Mesenteric fat pad (tissue), 1 donor: Measurements from ENCODE around the gene HIP1. TPM values are rescaled to one million over a fixed set of nuclear protein-coding genes. Genes with fewer than 3 reads are reported as not detected.
"Not testable (repeated sequence)": the region's sequence is repeated elsewhere in the genome, so short reads cannot be mapped to it uniquely, and the experiment has no call there.

Source experiments
- DNase-seq: peaks from one replicate; pipeline ENCODE4 v3.0.0-alpha.2; 2020; ENCODE audit warnings: low spot score
- total RNA-seq: library from RNA; stranded (reverse); fragmentation: NEBNext Ultra II Directional; extraction: Animal tissue kit (Norgen Biotek cat#: 25700); gene quantifications from one replicate; pipeline ENCODE4 v1.2.1, GENCODE V29; 2021
- donor health status: DM: yes; HTN: yes; CAD: no.

The HIP1 gene
- total RNA-seq, 1 donor from 2014 or later: 38.4 TPM

DNA sequence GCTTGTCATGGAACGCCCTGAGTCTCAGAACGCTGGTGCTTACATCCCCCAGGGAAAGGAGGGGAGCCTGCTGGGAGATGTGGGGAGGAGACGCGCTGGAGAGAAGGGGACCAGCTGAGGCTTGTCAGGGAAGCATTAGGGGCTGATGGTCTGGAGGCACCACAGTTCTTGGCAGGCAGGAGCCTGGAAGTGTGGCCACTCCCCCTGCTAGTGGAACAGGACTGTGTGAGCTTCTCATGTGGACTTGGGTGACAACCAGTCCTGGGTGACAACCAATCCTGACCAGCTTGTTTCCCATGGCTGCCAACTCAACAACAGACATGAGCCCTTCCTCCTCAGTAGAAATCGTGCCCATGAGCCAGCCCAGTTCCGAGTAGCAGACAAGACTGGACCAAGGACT lies 158.8 kb downstream of the HIP1 start:
- no peak for DNase-seq

DNA sequence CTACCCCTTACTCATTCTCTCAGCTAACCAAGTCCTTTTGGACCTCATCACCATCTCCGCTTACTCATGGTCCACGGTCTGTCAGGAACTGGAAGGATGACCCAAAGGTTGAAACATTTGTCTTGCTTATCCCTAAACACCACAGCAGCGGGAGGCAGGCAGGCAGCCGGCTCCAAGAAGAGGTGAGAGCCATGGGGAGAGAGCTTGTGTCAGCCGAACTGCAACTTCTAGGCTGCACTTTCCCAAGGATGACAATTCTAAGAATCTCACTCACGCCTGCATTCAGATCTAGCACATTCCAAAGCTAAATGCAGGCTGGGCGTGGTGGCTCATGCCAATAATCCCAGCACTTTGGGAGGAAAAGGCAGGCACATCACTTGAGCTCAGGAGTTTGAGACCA lies 160.7 kb downstream of the HIP1 start:
- DNase-seq: no peak

DNA sequence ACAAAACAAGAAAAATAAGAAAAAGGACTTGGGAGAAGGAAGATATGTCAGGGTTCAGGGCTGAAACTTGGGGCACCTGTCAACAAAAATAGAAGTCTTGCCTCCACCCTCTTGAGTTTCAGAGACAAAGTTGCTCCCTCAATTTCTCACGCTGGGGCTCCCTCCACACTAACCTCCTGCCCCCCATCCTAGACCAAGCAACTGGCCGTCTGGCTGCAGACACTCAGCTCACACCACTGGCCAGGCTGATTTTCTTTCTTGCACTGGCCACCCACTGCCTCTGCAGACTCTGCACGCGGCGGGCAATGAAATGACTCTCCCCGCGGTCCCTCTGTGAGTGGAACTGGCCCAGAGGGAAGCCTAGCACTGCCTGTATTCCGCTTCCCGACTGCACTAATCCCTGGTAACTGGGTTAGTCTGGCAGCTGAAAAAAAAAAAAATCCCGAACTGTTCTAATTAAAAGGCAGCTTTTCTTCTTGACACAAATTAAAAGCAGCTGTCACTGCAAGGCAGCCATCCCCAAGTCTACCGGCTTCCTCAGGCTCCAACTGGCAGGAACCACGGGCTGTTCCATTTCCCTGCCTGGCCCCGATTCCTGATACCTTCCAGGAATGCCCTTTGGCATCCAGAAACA lies 163.1 kb downstream of the HIP1 start:
- DNase-seq: no peak

DNA sequence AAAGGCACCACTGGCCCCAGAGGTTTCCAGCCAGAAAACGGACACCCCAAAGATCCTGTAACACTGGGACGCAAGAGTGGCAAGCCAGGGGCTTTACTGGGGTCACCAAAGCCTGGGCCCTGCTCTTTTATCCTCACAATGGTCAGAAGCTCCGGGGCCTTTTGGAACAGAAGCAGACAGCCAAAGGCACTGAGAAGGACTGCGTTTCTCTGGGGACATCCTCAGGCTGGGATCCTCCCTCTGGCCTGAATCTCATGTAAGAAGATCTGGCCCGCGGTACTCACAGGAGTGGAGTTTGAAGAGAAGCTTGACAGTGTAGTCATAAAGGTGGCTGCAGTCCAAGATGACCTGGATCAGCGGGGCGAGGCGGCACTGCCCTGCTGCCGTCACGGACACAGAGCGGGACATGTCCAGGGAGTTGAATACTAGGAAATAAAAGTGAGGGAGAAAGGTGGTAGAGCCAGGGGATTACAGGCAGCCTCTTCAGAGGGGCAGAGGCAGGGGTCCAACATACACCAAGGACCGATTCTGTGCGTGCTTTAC lies 165.2 kb downstream of the HIP1 start:
- DNase-seq: no peak

- DNase-seq: no peak
Observed at GRCh38 chr7:75572814-75573213, 165.9 kb downstream of the HIP1 start.

DNA sequence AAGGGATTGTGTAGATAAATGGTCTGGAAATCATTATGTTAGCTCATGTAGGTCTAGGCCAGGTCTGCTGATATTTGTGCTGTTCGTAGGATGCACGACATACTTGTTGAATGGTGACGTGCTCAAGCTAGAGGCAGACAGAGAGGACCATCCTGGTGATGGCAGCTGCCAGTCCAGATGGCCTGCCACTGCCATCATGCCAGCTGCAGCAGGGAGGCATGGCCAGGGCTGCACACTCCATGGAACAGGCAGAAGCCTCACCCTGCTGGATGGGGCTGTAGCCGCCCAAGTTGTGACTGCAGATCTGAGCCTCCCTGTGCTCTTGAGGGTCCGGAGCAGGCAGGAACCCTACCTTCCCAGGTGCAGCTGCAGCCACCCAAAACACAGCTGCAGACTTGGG lies 166.3 kb downstream of the HIP1 start:
- no peak for DNase-seq

DNA sequence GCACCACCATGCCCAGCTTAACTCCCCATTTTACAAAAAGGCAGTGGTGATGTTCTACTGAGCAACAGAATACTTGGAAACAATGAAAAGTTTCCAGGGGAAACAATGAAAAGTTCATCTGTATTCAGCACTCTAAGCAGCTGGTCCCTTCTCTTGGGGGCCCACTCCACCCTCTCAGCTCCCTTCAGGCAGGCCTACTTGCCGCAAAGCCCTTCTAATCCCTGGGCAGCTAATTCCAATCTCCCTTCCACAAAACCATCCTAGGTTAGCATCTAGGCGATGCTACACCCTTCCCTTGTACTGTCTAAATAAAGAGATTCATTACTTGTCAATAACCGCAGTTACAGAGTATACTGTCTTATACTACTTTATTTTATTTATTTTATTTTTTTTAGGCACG lies 167.5 kb downstream of the HIP1 start:
- DNase-seq: no peak

DNA sequence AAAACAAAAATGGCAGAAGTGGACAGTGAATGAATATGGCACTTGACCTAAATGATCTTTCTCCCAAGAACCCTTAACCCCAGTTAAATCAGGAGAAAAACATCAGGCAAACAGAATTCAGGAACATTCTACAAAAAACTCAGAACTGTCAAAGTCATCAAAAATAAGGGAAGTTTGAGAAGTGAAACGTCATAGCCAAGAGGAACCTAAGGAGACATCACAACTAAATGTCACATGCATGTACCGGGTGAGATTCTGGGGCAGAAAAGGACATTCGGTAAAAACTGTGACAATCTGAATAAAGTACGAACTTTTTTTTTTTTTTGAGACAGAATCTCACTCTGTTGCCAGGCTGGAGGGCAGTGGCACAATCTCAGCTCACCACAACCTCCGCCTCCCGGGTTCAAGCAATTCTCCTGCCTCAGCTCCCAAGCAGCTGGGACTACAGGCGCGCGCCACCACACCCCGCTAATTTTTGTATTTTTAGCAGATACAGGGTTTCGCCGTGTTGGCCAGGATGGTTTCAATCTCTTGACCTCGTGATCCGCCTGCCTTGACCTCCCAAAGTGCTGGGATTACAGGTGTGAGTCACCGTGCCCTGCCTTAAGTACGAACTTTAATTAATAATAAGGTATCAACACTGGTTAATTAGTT lies 169.0 kb downstream of the HIP1 start:
- DNase-seq: not testable (repeated sequence)

DNA sequence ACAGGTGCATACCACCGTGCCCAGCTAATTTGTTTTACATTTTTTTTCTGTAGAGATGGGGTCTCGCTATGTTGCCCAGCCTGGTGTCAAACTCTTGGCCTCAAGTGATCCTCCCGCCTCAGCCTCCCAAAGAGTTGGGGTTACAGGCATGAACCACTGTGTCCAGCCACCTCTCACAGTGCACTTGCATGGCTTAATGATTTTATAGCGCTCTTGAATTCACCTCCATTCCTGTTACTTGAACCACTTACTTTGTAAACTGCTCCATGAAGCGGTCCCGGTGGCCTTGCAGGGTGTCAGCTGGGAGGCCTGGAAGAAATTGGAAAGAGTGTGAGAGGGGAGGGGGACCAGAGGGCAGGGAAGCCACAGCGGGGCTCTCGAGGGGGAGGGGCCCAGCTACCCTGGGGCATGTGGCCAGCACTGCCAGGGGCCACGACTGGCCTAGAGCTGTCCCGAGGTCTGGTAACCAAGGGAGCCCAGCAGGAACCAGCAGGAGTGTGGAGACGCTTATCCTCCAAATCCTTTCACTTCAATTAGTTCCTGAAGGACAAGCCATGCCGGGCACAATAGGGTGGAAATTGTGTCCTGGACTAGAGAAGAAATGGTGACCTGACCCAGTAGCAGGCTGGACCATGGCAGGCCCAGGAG lies 170.7 kb downstream of the HIP1 start:
- DNase-seq: no peak

- DNase-seq: no peak
Observed at GRCh38 chr7:75565132-75565837, 173.5 kb downstream of the HIP1 start.

DNA sequence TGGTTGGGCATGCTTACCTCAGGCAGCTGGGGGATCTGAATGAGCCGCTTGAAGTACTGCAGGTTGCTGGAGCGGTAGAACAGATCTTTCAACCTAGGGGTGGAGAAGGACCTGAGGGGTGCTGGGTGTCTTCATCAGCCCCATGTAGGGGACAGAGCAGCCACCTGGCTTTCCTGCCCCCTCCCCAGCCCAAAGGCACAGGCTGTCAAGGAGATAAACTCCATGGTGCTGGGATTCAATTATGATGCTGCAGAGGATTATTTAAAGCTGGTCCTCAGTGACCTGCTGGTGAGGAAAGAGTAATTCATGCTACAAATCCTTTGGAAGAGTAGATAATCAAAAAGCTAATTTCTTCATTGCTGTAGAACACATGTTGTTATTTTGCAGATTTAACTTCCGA lies 175.6 kb downstream of the HIP1 start:
- no peak for DNase-seq

DNA sequence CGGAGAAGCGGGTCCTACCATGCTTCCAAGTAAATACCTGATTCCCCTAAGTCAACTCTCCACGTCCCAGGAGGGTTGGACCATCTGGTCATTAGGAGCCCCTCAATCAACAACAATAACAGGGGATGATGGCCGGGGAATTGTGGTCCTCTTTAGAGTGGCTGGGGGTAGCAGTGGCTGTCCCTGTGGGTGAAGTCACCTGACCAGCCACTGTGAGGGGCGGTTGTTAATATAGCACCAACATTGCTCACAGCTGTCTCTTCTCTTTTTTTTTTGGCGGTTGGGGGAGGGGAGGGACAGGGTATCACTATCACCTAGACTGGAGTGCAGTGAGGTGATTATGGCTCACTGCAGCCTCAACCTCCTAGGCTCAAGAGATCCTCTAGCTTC lies 178.8 kb downstream of the HIP1 start:
- DNase-seq: no peak

GRCh38 chr7:75559355-75559975 lies 179.3 kb downstream of the HIP1 start:
- DNase-seq: no peak

DNA sequence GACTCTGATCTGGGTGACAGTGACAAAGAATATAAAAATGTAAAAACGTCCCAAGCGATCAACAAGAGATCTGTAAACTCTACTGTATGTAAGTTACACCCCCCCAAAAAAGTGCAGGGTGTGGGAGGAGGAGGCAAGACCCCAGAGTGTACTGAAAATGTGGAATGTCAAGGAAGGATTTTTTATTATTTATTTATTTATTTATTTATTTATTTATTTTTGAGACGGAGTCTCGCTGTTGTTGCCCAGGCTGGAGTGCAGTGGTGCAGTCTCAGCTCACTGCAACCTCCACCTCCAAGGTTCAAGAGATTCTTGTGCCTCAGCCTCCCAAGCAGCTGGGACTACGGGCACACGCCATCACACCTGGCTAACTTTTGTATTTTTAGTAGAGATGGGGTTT lies 181.9 kb downstream of the HIP1 start:
- not testable (repeated sequence) for DNase-seq

- no peak for DNase-seq
Observed at GRCh38 chr7:75555736-75556135, 183.0 kb downstream of the HIP1 start.

DNA sequence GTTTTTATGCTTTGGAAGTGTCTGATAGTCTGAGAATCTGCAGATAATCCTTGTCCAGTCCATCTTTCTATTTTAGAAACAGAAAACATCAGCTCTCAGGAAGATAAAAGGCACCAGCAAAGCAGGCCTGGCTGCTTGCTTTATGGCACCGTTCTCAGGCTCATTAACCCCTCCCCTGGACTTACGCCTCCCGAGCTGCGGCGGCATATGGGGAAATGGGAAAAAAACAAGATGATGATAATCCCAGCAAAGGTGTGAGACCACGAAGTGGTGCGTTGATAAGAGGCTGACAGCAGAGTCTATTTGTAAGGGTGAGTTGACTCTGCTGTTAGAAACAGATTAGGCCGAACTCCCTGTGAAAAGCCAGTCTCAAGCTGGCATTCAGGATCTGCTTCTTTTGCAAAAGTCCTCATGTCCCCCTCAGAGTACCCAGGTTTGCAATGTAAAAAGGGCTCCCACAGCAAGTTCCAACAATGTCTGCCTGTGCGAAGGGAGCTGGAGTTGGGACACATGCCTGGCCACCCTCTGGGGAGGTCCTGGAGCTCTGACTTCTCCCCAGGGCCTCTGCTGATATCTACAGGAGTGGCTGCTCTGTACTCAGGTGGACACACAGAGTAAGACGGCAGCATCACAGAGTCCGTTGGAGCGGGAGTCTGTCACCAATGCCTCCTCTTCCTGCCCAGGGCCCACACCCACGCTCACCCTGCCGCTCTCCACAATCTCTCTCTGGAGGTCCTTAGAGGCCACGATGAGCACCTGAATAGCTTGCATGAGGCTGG lies 192.3 kb downstream of the HIP1 start:
- no peak for DNase-seq

- peak; percentile 53 for DNase-seq
Observed at GRCh38 chr7:75537731-75538130, 201.0 kb downstream of the HIP1 start.

DNA sequence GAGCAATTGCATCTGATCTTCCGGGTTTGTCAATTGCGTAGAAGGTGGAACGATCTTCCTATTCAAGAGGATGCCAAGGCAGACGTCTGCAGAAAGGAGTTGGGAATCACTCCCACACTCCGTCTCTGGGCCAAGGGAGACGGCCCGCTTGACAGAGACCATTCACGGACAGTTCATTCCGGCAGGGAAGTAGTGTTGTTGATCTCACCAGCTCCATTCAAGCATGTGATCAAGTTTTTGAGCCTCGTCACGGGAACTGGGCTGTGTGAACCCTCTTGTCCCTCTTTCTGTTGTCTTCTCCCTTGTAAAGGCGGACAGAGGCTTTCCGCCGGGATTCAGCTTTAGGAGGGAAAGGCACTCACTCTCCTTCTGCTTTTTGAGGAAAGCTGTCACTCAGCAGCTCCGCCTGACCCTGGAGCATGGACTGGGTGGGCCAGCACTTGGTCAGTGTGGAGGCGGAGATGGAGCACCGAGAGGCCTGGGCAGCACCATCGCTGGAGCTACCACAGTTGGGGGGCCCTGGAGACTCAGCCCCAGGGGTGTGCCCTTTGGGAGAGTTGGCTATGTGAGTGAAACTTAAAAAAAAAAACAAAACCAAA lies 201.7 kb downstream of the HIP1 start:
- peak; percentile 51 for DNase-seq

DNA sequence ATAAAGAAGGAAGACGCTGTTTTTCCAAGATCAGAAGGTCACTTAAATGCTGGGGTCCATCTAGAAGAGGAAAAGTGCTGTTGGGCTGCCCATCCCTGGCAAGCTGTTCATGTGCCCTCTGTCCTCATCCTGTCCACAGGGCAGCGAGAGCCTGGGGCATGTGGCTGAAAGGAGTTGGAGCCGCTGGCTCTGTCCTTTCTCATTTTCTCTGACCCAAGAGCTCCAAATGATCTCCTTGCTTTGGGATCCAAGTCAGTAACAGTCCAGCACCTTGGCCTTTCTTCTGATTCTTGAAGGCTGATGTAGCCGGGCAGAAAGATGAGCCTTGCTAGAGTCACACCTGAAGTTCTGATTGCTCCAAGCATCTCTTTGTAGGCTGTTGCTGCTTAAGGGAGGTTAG lies 202.2 kb downstream of the HIP1 start:
- DNase-seq: peak; percentile 59

DNA sequence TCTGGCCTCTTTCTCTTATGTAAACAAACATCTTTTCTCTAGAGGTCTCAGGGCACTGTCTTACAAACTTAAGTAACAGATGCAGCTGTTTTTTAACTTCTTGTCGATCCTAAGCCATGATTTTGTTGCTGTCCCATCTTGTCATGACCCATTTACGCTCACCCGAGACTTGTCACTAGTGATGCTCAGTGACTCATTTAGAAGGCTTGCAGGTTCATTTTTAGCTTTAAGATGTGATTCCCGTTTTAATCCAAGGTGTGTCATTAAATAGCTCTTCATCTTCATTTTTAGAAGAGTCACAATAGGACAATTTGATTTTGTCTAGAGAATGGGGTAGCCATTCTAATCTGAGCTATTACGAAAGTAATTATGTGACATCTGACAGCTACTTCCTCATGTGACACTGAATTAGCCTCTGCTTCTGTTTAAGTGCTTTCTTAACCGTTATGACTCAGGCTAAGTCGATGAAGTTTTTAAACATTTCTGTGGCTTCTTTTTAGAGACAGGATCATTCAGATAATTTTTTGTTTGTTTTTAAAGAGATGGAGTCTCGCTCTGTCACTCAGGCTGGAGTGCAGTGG lies 203.9 kb downstream of the HIP1 start:
- no peak for DNase-seq
